ENCODE measurements around the gene ABAT.
"Not testable (repeated sequence)": the region's sequence is repeated elsewhere in the genome, so short reads cannot be mapped to it uniquely, and the experiment has no call there.

Gene ABAT

GRCh38 chr16:8718851-8719680 is 44.6 kb downstream of the ABAT start:
- DNase-seq, result no peak

- DNase-seq, result peak; percentile 74
Observed at GRCh38 chr16:8720080-8720966, 45.9 kb downstream of the ABAT start.

GRCh38 chr16:8720967-8721308 is 46.5 kb downstream of the ABAT start:
- DNase-seq, result no peak

- DNase-seq, result no peak
Observed at GRCh38 chr16:8721336-8722024, 47.1 kb downstream of the ABAT start.

GRCh38 chr16:8722025-8722348 is 47.6 kb downstream of the ABAT start:
- DNase-seq, result no peak

GRCh38 chr16:8725513-8726178 is 51.2 kb downstream of the ABAT start:
- DNase-seq, result no peak

- DNase-seq, result no peak
Observed at GRCh38 chr16:8727131-8727806, 52.9 kb downstream of the ABAT start.

GRCh38 chr16:8727857-8728618 is 53.6 kb downstream of the ABAT start:
- DNase-seq, result no peak

- DNase-seq, result no peak
Observed at GRCh38 chr16:8729779-8730334, 55.4 kb downstream of the ABAT start.

- DNase-seq, result no peak
Observed at GRCh38 chr16:8730335-8730915, 56.0 kb downstream of the ABAT start.

GRCh38 chr16:8733849-8734540 is 59.6 kb downstream of the ABAT start:
- no peak for DNase-seq

- no peak for DNase-seq
Observed at GRCh38 chr16:8735574-8735973, 61.2 kb downstream of the ABAT start.

- DNase-seq, result no peak
Observed at GRCh38 chr16:8736123-8736668, 61.8 kb downstream of the ABAT start.

GRCh38 chr16:8739151-8739550 is 64.7 kb downstream of the ABAT start:
- DNase-seq, result no peak

GRCh38 chr16:8739989-8740704 is 65.7 kb downstream of the ABAT start:
- no peak for DNase-seq

- no peak for DNase-seq
Observed at GRCh38 chr16:8740775-8741355, 66.4 kb downstream of the ABAT start.

GRCh38 chr16:8741636-8742035 is 67.2 kb downstream of the ABAT start:
- DNase-seq, result no peak

GRCh38 chr16:8742068-8742467 is 67.7 kb downstream of the ABAT start:
- DNase-seq, result no peak

GRCh38 chr16:8748944-8749343 is 74.5 kb downstream of the ABAT start:
- DNase-seq, result not testable (repeated sequence)
